GM13977 (cell line): ENCODE data around the gene TMEM52B.
"Not testable (repeated sequence)": the region's sequence is repeated elsewhere in the genome, so short reads cannot be mapped to it uniquely, and the experiment has no call there.

Source experiments
- DNase-seq: peaks from one replicate; pipeline ENCODE4 v3.0.0; 2012; ENCODE audit warnings: low spot score
- in situ Hi-C: fragments of 300-500 bp; cut with MboI; formaldehyde crosslinking; loops from one replicate; pipeline ENCODE4 v1.12.0; 2022; ENCODE audit warnings: low sequenced_read_pairs, low pct_unique_long_range_greater_than_20kb, mixed read lengths, inconsistent platforms; ENCODE audit not compliant: unreplicated experiment
- TF ChIP-seq, protein P1 (sequence below): IDR thresholded peaks from 2 replicates; pipeline ENCODE4 v1.5.1; 2012; ENCODE audit warnings: mild to moderate bottlenecking, control low read depth; ENCODE audit not compliant: insufficient read depth; ENCODE audit errors: extremely low read depth, missing control alignments

The TMEM52B gene

DNA sequence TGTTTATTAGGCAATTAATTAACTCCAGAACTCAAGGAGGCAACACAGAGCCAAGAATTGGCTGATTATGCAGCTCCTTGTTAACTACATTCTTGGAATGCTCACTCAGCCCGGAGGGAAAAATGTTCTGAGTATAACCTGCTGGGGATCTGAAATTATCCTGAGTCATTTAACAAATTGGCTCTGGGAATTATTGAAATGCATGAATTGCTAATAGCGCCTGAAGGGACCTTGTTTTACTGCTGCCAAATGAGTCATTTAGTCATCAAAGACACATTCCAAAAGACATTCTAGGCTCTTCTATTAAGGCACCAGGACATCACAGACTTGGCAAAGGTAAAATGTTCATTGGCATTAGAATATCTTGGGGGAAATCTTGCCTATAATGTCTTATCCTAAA is 13.0 kb downstream of the TMEM52B start:
- DNase-seq: no peak
- in situ Hi-C loops: no loop called here
- TF ChIP-seq, protein P1, sequence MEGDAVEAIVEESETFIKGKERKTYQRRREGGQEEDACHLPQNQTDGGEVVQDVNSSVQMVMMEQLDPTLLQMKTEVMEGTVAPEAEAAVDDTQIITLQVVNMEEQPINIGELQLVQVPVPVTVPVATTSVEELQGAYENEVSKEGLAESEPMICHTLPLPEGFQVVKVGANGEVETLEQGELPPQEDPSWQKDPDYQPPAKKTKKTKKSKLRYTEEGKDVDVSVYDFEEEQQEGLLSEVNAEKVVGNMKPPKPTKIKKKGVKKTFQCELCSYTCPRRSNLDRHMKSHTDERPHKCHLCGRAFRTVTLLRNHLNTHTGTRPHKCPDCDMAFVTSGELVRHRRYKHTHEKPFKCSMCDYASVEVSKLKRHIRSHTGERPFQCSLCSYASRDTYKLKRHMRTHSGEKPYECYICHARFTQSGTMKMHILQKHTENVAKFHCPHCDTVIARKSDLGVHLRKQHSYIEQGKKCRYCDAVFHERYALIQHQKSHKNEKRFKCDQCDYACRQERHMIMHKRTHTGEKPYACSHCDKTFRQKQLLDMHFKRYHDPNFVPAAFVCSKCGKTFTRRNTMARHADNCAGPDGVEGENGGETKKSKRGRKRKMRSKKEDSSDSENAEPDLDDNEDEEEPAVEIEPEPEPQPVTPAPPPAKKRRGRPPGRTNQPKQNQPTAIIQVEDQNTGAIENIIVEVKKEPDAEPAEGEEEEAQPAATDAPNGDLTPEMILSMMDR: no peak

- TF ChIP-seq, protein P1: no peak
- DNase-seq: no peak
- in situ Hi-C loops: no loop called here
Measured at GRCh38 chr12:10194160-10194670, 15.4 kb downstream of the TMEM52B start.

DNA sequence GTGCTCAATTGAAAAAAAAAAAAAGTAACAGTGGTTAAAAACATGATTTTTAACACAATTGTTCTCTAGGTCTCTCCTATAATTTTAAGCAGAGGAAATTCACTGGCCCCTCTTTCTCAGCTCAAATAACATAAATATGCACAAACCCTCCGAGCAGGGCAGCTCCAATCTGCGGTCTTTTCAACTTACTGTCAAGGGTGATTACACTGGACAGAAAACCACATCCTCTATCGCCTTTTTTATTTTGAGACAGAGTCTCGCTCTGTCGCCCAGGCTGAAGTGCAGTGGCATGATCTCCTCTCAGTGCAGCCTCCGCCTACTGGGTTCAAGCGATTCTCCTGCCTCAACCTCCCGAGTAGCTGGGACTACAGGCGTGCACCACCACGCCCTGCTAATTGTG is 17.4 kb downstream of the TMEM52B start:
- in situ Hi-C loops: no loop called here
- TF ChIP-seq, protein P1: no peak
- DNase-seq: peak; percentile 60

DNA sequence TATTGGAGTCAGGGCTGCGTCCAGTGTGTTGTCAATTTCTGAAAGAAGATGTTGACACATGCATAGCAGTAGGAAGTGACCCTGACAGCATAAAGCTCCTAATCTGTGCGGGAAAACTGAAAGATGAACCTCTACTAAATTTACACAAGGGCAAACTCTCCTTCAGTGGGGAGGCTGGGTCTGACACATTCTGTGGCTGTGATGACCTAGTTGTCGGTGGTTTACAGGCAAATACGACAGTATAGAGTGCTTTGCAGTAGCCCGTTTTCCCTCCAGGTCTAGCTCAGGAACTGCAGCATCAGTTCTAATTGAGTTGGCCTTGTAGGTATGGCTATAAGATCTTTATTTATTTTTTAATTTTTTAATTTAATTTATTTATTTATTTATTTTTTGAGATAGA is 19.0 kb downstream of the TMEM52B start:
- TF ChIP-seq, protein P1: no peak
- in situ Hi-C loops: no loop called here
- DNase-seq: no peak

DNA sequence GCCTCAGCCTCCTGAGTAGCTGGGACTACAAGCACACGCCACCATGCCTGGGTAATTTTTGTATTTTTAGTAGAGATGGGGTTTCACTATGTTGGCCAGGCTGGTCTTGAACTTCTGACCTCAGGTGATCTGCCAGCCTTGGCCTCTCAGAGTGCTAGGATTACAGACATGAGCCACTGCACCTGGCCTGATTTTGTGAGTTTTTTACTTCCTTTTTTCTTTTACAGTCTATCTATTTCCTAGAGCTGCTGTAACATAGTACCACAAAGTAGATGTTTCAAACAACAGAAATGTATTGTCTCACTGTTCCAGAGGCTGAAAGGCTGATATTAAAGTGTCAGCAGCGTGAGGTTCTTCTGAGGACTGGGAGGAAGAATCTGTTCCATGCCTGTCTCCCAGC is 25.7 kb downstream of the TMEM52B start:
- DNase-seq, in situ Hi-C loops: not testable (repeated sequence)

GRCh38 chr12:10205220-10205807 is 26.5 kb downstream of the TMEM52B start:
- in situ Hi-C loops: no loop called here
- TF ChIP-seq, protein P1: no peak
- no peak for DNase-seq

- no peak for DNase-seq
- in situ Hi-C loops: no loop called here
- TF ChIP-seq, protein P1: no peak
Measured at GRCh38 chr12:10207136-10207535, 28.3 kb downstream of the TMEM52B start.
